Kidney (tissue), 22 donors: Measurements from ENCODE around the gene CATSPER4. TPM values are rescaled to one million over a fixed set of nuclear protein-coding genes. Genes with fewer than 3 reads are reported as not detected.

Experiments used
- DNase-seq, 5 donors: peaks; one replicate each; pipeline ENCODE4 v3.0.0-alpha.2; 2013 to 2020
- FAIRE-seq: peaks from 2 replicates; lab custom pipeline; 2012; peaks lifted over from hg19 to GRCh38; lab: Jason Lieb, UNC
- H3K27ac ChIP-seq, 2 donors: one replicate each; pipeline ENCODE4 v1.7.0; 2013; ENCODE audit warnings: low read depth in 2 of 2, low read length in 2 of 2, inconsistent platforms in 1 of 2
- H3K27me3 ChIP-seq: one replicate; pipeline ENCODE4 v1.7.1; 2013; ENCODE audit warnings: low read length, inconsistent platforms; ENCODE audit not compliant: control insufficient read depth, insufficient read depth
- H3K36me3 ChIP-seq, 3 donors: one replicate each; pipeline versions ENCODE4 v1.7.0 to v1.7.1; 2013; ENCODE audit warnings: low read length in 3 of 3, control low read depth in 1 of 3, inconsistent platforms in 1 of 3; ENCODE audit not compliant: insufficient read depth in 3 of 3, control insufficient read depth in 2 of 3
- H3K4me1 ChIP-seq, 3 donors: one replicate each; pipeline versions ENCODE4 v1.7.0 to v1.7.1; 2013; ENCODE audit warnings: low read length in 3 of 3, inconsistent platforms in 1 of 3, low read depth in 1 of 3; ENCODE audit not compliant: control insufficient read depth in 2 of 3, insufficient read depth in 2 of 3
- H3K4me3 ChIP-seq, 3 donors: one replicate each; pipeline versions ENCODE4 v1.7.0 to v1.8.1; 2013; ENCODE audit warnings: low read length in 3 of 3, control low read depth in 1 of 3, inconsistent platforms in 1 of 3
- H3K9ac ChIP-seq, 3 donors: one replicate each; pipeline versions ENCODE4 v1.7.0 to v1.7.1; 2013; ENCODE audit warnings: low read length in 3 of 3, control low read depth in 1 of 3, inconsistent platforms in 1 of 3
- H3K9me3 ChIP-seq, 3 donors: one replicate each; pipeline versions ENCODE4 v1.7.0 to v1.7.1; 2013; ENCODE audit warnings: low read length in 3 of 3, control low read depth in 1 of 3, inconsistent platforms in 1 of 3; ENCODE audit not compliant: control insufficient read depth in 2 of 3, insufficient read depth in 1 of 3
- intact Hi-C: fragments of 100-400 bp; cut with DNase I; formaldehyde crosslinking; loops from one replicate; pipeline ENCODE4 v1.11.1; 2022
- long read RNA-seq, 10 donors: library from polyadenylated mRNA in 1 of 10; unstranded in 1 of 10; transcript quantifications; one replicate each; pipeline ENCODE4 v2.0.0 and lab custom pipeline, GENCODE V29; 2021 to 2026
- polyA plus RNA-seq: library from polyadenylated mRNA; stranded (reverse); fragments of 350-450 nt; fragmentation: Illumina TruSeq; extraction: RNeasy Lipid Tissue Mini Kit (QIAGEN cat#74804); gene quantifications from one replicate; pipeline ENCODE4 v1.2.3, GENCODE V29; 2014; ENCODE audit warnings: low read depth, low replicate concordance; ENCODE audit not compliant: insufficient read depth
- total RNA-seq: library from RNA; stranded (reverse); fragmentation: NEBNext Ultra II Directional; extraction: Animal tissue kit (Norgen Biotek cat#: 25700); gene quantifications from one replicate; pipeline ENCODE4 v1.2.1, GENCODE V29; 2021
- TF ChIP-seq, protein P1 (sequence below): IDR thresholded peaks from 3 replicates; pipeline ENCODE4 v1.5.1; 2012; ENCODE audit warnings: mild to moderate bottlenecking, moderate library complexity, borderline replicate concordance; ENCODE audit not compliant: insufficient read depth; ENCODE audit errors: extremely low read depth
- donor health status: control.
- donor health status: control.
- donor health status: control.
- donor health status: control.
- donor health status: control.
- donor health status: DM: yes; HTN: yes; CAD: no.
- donor health status: Normal renal cell carcinoma (clear cell type).

Gene CATSPER4
- not detected for total RNA-seq
- not detected for polyA plus RNA-seq
- long read RNA-seq, donor 1, result 0 reads
- long read RNA-seq, donor 2, result 0 reads
- long read RNA-seq, donor 3, result 0 reads
- long read RNA-seq, donor 4, result 0 reads
- long read RNA-seq, donor 5, result 0 reads
- long read RNA-seq, donor 6, result 0 reads
- long read RNA-seq, donor 7, result 0 reads
- long read RNA-seq, donor 8, result 0 reads
- long read RNA-seq, donor 9, result 0 reads
- long read RNA-seq, donor 10, result 0 reads

DNA sequence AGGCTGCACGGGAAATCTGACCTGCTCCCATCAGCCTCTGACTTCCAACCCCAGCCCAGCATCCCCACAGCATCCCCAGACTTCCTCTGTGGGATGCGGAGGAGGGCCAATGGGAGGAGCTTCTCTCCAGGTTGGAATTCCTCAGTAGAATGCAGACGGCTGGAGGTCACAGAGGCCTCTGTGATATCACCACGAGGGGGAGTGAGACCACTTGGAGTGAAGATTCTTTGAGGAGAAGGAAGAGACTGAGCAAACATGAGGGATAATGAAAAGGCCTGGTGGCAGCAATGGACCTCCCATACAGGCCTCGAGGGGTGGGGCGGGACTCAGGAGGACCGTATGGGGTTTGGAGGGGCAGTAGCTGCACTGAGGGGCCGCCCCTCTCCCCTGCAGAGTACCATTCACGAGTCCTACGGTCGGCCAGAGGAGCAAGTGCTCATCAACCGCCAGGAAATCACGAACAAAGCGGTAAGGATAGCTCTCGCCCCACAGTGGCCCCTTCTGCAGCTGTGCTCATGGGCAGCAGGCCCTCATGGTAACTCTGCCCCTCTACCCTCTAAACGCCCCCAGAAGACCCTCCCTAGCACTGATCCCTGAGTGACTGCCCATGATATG, at the start of gene CATSPER4:
TSS of gene CATSPER4 (plus strand) at position 230 of the 615 bp plus-strand sequence. CDS start at position 256, 26 bp downstream.
- Histone ChIP-seq H3K9ac (no peak within 1 kb of the TSS), H3K36me3 (no peaks in the 10 kb centered on the region), H3K4me1 (no peaks in the 10 kb centered on the region), H3K27me3 (no peaks in the 10 kb centered on the region), H3K4me3 (no peak within 1 kb of the TSS), H3K9me3 (no peaks in the 10 kb centered on the region), H3K27ac (no peak within 1 kb of the TSS)
- TF ChIP-seq, protein P1, sequence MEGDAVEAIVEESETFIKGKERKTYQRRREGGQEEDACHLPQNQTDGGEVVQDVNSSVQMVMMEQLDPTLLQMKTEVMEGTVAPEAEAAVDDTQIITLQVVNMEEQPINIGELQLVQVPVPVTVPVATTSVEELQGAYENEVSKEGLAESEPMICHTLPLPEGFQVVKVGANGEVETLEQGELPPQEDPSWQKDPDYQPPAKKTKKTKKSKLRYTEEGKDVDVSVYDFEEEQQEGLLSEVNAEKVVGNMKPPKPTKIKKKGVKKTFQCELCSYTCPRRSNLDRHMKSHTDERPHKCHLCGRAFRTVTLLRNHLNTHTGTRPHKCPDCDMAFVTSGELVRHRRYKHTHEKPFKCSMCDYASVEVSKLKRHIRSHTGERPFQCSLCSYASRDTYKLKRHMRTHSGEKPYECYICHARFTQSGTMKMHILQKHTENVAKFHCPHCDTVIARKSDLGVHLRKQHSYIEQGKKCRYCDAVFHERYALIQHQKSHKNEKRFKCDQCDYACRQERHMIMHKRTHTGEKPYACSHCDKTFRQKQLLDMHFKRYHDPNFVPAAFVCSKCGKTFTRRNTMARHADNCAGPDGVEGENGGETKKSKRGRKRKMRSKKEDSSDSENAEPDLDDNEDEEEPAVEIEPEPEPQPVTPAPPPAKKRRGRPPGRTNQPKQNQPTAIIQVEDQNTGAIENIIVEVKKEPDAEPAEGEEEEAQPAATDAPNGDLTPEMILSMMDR, result peak; percentile 17
- DNase-seq, result peak in 4 of 5 donors; percentile 80 to 89 (median 86)
- no peak for FAIRE-seq
- intact Hi-C loops, result no loop called here

DNA sequence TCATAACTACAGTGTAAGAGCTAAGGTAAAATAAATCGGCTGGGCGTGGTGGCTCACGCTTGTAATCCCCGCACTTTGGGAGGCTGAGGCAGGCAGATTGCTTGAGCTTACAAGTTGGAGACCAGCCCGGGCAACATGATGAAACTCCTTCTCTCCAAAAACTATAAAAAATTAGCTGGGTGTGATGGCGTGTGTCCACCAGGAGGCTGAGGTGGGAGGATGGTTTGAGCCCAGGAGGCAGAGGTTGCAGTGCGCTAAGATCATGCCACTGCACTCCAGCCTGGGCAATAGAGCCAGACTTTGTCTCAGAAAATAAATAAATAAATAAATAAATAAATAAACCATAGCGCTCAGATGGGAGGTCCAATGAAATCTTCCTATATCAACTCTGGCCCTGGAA, 48.2 kb upstream of the CATSPER4 start:
- H3K4me1 ChIP-seq, result peaks cover 0 to 5% (median 0%) of the 10 kb centered on the region in 3 donors
- H3K9ac ChIP-seq, result no peak overlapping the region
- H3K9me3 ChIP-seq, result no peaks in the 10 kb centered on the region
- no peak for DNase-seq
- no peaks in the 10 kb centered on the region for H3K27me3 ChIP-seq
- intact Hi-C loops, result no loop called here
- H3K36me3 ChIP-seq, result no peaks in the 10 kb centered on the region
- FAIRE-seq, result no peak
- H3K27ac ChIP-seq, result no peak overlapping the region
- no peak overlapping the region for H3K4me3 ChIP-seq
- TF ChIP-seq, protein P1, result no peak

DNA sequence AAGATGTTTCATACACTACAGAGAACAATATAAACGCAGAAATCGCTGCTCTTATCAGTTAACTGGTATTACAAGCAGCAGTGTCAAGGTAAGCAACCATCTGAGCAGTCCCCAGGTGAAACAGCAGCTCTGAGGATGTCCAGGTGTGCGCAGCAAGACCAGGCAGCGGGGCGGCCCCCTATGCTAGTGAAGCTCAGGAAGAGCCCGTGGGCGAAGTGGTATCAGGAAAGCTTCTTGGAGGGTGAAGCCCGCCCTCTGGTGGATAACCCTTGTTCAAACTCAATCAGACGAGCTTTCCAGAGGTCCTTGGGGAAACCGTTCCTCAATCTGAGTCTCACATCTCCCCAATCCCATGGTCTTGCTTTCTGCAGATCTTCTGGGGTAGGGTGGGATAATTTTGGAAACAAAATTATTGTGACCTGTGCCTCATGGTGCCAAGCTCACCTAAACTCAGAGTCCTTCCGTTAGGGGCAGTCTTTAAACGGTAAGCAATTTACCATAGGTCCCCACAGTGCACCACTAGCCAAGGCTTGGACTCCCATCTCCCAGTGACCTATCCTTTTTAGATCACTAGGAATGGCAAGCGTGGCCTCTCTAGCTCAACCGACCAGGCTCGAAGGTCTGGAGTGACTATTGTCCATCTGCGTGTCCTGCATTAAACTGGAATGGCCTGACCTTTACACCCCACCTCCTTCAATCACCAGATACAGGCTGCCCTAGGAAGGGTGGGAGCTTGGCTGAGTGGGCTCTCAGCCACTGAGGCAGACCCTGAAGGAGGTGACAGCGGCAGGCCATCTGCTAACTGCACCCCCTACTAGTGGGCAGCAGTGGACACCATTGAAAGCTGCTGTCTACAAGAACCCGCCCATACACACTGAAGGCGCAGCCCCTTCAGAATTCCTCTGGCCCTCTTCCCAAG, 45.1 kb upstream of the CATSPER4 start:
- H3K27ac ChIP-seq, result no peak overlapping the region
- H3K4me3 ChIP-seq, result no peak overlapping the region
- peaks cover 0 to 5% (median 0%) of the 10 kb centered on the region in 3 donors for H3K4me1 ChIP-seq
- DNase-seq (peak in 4 of 5 donors; percentile 81 to 93 (median 84)), FAIRE-seq (no peak)
- H3K27me3 ChIP-seq, result no peaks in the 10 kb centered on the region
- intact Hi-C loops, result no loop called here
- no peaks in the 10 kb centered on the region for H3K36me3 ChIP-seq
- no peaks in the 10 kb centered on the region for H3K9me3 ChIP-seq
- no peak overlapping the region for H3K9ac ChIP-seq
- TF ChIP-seq, protein P1, result peak; percentile 79
